ENCODE data around the gene FBXO22. TPM values are rescaled to one million over a fixed set of nuclear protein-coding genes. Genes with fewer than 3 reads are reported as not detected.
"Not testable (repeated sequence)": the region's sequence is repeated elsewhere in the genome, so short reads cannot be mapped to it uniquely, and the experiment has no call there.

FBXO22 gene
- total RNA-seq = 17.8 TPM

GRCh38 chr15:75903331-75904239, at the start of gene FBXO22:
Gene FBXO22 (plus strand): TSS chr15:75903878. CDS start chr15:75903964, 86 bp downstream.
- DNase-seq (ENCODE audit: low read depth in 2 of 3, low spot score in 2 of 3) = peak; percentile 70 to 92 (median 90)

GRCh38 chr15:75857886-75858285, 45.8 kb upstream of the FBXO22 start:
- no peak for DNase-seq (ENCODE audit: low read depth in 2 of 3, low spot score in 2 of 3)

DNA sequence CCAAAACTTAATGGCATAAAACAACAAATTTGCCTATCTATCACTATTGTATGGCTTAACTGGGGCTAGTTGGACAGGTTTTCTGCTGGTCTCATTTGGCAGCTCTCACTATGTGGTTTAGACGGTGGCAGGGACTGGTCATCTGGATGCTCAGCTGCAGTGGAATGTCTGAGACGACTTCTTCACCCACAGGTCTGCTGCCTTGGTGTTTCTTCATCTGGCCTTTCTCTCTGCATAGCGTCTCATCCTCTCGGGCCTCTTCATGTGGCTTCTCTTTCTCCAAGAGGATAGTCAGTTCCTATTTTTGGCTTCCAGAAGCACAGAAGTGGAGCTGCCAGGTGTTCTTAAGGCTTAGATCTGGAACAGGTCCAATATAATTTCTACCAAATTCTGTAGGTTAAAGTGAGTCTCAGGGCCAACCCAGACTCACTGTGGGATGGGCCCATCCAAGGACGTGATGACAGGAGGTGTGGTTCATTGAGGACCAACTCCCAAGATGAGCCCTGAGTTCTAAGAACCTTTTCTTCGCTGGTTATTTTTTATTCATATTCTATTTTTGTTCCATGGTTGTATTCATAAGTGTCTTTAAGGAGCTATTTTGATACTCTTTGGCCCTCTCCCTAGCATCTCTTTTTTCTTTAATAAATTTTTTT, 41.8 kb upstream of the FBXO22 start:
- no peak for DNase-seq (ENCODE audit: low read depth in 2 of 3, low spot score in 2 of 3)

DNA sequence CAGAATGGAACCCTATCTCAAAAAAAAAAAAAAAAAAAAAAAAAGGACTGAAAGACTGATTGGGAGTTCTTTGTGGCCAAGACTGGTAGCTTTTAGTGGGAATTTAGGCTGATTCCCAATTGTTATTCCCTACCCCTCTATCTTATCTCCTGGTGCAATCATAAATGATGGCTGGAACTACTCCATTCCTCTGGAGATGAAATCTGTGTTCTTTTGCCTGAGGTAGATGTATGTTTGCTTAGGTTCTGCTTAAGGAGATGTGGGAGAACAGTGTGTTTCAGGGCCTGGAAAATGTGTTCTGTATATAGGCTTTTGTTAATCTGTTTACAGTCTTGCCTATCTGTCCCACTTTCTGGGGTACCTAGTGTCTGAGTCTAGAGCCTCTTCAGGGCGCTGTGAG, 40.9 kb upstream of the FBXO22 start:
- DNase-seq (ENCODE audit: low read depth in 2 of 3, low spot score in 2 of 3) = no peak

DNA sequence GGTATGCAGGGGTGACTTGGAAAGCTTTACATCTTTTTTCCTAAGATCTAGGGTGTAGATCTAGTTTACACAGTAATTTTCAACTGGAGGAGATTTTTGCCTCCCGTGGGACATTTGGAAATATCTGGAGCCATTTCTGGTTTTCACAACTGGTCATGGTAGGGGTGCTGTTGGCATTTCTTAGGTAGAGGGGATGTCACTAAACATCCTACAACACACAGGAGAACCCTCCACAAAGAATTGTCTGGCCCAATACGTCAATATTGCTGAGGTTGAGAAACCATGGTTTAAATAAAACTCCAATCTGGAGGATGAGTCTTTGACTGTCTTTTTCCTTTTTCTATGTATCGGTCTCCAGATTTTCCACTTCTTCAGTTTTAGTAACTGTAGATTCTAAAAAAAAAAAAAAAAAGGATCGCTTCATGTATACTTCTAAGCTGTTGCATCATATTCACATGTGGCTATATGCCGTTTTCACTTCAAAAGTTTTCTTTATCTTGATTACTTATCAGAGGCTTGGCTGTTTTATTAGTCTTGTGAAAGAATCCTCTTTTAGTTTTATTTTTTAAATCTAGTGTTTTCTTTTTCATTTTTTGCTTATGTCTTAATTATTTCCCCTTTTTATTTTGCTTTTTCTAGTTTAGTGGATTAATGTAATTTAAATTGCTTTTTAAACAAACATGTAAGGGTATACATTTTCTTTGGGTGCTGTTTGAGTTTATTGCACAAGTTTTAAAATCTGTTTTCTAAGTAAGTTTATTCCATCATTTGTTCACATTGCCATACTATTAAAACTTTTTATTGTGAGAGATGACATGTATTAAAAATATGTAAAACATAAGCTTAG, 39.2 kb upstream of the FBXO22 start:
- DNase-seq (ENCODE audit: low read depth in 2 of 3, low spot score in 2 of 3) = no peak

GRCh38 chr15:75866045-75866444, 37.6 kb upstream of the FBXO22 start:
- DNase-seq (ENCODE audit: low read depth in 2 of 3, low spot score in 2 of 3) = not testable (repeated sequence)

DNA sequence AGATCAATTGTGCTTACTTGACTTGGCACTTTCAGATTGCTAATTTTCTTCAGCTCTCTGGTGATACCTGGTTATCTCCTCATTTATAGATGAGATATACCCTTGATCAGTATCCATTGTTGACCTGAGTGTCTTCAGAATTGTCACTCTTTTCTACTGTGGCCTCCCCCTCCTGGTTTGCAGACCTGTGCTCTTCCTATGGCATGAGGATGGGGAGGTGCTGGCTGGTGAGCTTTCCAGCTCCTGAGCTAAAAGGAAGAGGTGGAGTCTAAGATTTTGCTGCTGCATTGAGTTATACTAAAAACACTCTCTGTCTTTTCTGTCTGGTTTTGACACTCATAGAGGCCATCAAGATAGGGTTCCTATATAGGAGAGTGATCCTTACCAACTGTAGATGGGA, 36.8 kb upstream of the FBXO22 start:
- no peak for DNase-seq (ENCODE audit: low read depth in 2 of 3, low spot score in 2 of 3)

GRCh38 chr15:75867449-75867848, 36.2 kb upstream of the FBXO22 start:
- peak in 2 of 3 donors; percentile 11 to 52 for DNase-seq (ENCODE audit: low read depth in 2 of 3, low spot score in 2 of 3)

DNA sequence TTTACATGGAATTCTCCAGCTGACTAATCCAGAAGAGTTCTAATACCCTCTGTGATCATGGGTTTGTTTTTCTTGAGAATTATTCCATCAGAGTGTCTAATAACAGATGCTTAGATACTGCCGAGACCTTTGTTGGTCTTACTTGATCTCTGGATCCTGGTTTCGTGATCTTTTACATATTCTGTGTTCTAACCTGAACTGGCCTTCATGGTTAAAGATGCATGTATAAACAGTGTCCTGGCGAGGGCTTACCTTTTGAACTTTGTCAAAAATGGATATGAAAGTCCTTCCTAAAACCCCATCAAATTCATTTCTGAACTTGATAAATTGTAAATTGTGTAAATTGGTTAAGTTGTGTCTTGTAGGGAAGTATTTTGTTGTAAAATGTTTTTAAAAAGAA, 35.7 kb upstream of the FBXO22 start:
- no peak for DNase-seq (ENCODE audit: low read depth in 2 of 3, low spot score in 2 of 3)

DNA sequence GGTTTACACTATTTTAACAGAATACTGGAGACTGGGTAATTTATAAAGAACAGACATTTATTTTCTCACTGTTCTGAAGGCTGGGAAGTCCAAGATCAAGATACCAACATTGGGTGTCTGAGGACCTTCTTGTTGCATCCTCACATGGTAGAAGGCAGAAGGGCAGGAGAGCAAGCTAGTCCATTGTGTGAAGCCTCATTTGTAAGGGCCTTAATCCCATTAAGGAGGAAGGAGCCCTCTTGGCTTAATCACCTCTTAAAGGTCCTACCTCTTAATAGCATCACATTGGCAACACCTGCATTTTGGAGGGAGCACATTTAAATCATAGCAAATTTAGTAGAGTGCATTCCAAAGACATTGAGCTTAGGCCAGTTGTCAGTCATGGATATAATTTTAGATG, 34.2 kb upstream of the FBXO22 start:
- DNase-seq (ENCODE audit: low read depth in 2 of 3, low spot score in 2 of 3) = no peak

DNA sequence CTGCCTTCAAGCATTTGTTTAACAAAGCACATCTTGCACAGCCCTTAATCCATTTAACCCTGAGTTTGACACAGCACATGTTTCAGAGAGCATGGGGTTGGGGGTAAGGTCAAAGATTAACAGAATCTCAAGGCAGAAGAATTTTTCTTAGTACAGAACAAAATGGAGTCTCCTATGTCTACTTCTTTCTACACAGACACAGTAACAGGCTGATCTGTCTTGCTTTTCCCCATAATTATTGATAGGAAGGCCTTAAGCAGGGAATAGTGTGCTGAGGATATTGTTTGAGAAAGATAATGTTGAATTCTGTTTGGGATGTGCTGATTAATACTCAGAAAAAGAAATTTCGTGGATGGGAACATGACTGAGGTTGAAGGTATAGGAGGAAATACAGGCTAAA, 32.1 kb upstream of the FBXO22 start:
- DNase-seq (ENCODE audit: low read depth in 2 of 3, low spot score in 2 of 3) = not testable (repeated sequence)

GRCh38 chr15:75872403-75872990, 31.2 kb upstream of the FBXO22 start:
- DNase-seq (ENCODE audit: low read depth in 2 of 3, low spot score in 2 of 3) = no peak

- no peak for DNase-seq (ENCODE audit: low read depth in 2 of 3, low spot score in 2 of 3)
These were observed 19.6 kb upstream of the FBXO22 start for GRCh38 chr15:75884041-75884440.

- DNase-seq (ENCODE audit: low read depth in 2 of 3, low spot score in 2 of 3) = no peak
These were observed 16.5 kb upstream of the FBXO22 start for GRCh38 chr15:75887178-75887577.

- peak in 2 of 3 donors; percentile 19 to 24 for DNase-seq (ENCODE audit: low read depth in 2 of 3, low spot score in 2 of 3)
These were observed 11.8 kb upstream of the FBXO22 start for GRCh38 chr15:75891895-75892294.

DNA sequence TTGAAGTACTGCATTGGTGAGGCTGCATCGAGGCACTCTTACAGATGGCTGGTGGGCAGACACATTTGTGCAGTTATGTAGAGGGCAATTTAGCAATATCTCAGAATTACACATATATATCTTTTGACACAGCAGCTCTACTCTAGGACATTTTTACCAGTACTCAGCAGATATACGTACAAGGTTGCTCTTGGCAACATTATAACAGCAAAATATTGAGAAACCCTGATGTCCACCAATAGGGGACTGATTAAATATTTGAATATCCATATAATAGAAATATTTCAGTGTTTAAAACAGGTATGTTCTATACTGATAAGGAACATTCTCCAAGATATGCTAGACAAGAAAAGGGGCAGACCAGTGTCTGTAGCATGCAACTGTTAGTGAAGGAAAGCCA, 7.9 kb upstream of the FBXO22 start:
- DNase-seq (ENCODE audit: low read depth in 2 of 3, low spot score in 2 of 3) = no peak

DNA sequence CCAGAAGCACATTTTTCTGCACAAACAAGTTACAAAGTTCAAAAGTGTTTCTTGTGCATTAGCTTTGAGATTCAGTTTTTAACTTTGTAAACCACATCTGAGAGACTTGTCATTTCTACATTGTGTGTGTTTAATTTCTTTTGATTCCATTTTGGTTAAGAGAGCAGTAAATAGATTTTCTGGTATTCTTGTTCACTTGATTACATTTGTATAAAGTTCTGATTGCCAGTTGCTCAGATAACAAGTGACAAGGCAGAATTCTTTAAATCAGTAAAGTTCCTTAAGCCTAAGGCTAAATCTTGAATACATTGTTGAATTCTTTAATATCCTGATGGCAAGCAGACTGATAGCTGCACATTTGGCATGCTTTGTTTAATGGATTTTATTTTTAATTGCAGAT, 3.1 kb upstream of the FBXO22 start:
- DNase-seq (ENCODE audit: low read depth in 2 of 3, low spot score in 2 of 3) = no peak

DNA sequence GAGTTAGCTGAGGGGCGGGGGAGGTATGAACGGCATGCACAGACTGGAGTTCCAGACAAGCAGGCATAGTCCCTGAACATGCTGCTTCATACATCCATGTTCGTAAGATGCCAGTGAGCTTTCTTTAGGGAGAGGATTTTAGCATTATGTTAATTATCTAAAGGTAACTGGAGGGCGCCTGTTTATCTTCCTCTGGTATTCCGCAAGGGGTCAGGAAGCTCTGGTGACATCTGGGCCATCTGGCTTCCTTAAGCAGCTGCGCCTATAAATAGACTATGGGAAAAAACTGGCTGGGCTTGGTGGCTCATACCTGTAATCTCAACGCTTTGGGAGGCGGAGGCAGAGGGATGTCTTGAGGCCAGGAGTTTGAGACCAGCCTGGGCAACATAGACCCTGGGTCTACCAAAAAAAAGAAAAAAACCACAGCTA, 1.5 kb upstream of the FBXO22 start:
- peak in 2 of 3 donors; percentile 48 to 76 for DNase-seq (ENCODE audit: low read depth in 2 of 3, low spot score in 2 of 3)

- no peak for DNase-seq (ENCODE audit: low read depth in 2 of 3, low spot score in 2 of 3)
These were observed 1.6 kb downstream of the FBXO22 start for GRCh38 chr15:75905231-75905630.

DNA sequence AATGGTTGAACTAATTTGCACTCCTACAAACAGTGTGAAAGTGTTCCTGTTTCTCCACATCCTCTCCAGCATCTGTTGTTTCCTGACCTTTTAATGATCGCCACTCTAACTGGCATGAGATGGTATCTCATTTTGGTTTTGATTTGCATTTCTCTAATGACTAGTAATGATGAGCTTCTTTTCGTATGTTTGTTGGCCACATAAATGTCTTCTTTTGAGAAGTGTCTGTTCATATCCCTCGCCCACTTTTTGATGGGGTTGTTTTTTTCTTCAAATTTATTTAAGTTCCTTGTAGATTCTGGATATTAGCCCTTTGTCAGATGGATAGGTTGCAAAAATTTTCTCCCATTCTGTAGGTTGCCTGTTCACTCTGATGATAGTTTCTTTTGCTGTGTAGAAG, 6.7 kb downstream of the FBXO22 start:
- DNase-seq (ENCODE audit: low read depth in 2 of 3, low spot score in 2 of 3) = not testable (repeated sequence)

DNA sequence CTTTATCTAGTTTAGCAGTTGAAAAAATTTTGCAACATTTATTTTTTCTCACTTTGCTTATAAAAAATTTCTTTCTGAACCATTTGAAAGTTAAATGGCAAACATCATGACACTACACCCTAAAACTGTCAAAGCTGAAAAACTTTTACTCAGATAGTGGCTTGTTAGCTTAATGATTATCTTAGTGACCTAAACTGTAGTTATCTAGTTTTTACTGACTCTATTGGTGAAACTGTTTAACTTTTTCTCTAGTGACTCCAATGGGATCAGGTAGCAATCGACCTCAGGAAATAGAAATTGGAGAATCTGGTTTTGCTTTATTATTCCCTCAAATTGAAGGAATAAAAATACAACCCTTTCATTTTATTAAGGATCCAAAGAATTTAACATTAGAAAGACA, 13.3 kb downstream of the FBXO22 start:
- no peak for DNase-seq (ENCODE audit: low read depth in 2 of 3, low spot score in 2 of 3)

All from hematopoietic multipotent progenitor cell (in vitro differentiated cells).